HUES48 (cell line): Measurements from ENCODE around the gene TMEM214.
"Not testable (repeated sequence)": the region's sequence is repeated elsewhere in the genome, so short reads cannot be mapped to it uniquely, and the experiment has no call there.

Experiments
- H3K27ac ChIP-seq: one replicate; pipeline ENCODE4 v1.7.0; 2013; ENCODE audit warnings: low read depth, low read length, inconsistent platforms
- H3K27me3 ChIP-seq: 2 replicates; pipeline ENCODE4 v1.6.1; 2013; ENCODE audit warnings: mild to moderate bottlenecking, low read length; ENCODE audit not compliant: control insufficient read depth, insufficient read depth
- H3K36me3 ChIP-seq: 2 replicates; pipeline ENCODE4 v1.6.1; 2013; ENCODE audit warnings: low read length; ENCODE audit not compliant: control insufficient read depth, insufficient read depth
- H3K4me1 ChIP-seq: 2 replicates; pipeline ENCODE4 v1.6.1; 2013; ENCODE audit warnings: mild to moderate bottlenecking, low read length; ENCODE audit not compliant: control insufficient read depth, insufficient read depth
- H3K4me3 ChIP-seq: 2 replicates; pipeline ENCODE4 v1.5.1; 2013; ENCODE audit warnings: mild to moderate bottlenecking, low read depth, low read length
- H3K9ac ChIP-seq: 2 replicates; pipeline ENCODE4 v1.6.1; 2013; ENCODE audit warnings: mild to moderate bottlenecking, low read depth, low read length, moderate library complexity
- H3K9me3 ChIP-seq: 2 replicates; pipeline ENCODE4 v1.6.1; 2013; ENCODE audit warnings: low read length; ENCODE audit not compliant: control insufficient read depth, insufficient read depth

Gene TMEM214

DNA sequence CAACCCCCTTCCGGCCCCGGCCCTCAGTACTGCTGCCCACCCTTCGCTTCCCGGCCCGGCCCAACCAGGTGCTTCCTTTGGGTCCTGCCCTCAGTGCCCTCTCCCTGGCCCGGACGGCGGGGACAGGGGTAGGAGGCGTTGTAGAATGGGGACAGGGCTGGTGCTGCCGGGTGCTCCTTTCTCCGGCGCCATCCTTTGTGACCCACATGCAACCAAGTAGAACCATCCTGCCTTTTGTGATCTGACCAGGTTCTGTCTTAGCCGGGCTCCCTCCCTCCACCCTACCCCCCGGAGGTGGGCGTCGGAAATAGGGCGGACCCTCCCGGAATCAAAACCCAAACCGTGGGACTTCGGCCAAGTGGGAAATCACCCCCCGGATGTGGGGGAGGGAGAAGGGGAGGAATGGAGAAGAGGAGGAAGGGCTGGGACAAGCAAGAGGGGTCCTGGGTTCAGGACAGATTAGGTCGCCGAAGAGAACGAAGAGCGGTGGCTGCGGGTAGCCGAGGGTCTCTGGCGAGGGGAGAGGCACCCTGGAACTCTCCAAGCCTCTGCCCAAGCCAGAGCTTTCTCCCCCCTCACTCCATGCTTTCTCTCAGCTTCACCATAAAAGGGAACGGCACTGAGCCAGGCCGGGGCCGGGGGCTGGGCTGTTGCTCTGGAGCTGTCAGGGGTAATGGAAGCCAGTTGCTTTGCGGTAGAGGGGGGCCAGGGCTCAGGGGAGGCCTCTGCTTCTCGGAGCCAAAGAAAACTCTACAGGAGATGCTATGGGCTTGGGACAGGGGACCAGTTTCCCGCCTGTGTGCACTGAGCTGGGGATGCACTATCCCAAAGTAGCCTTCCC, 39.4 kb downstream of the TMEM214 start:
- Histone ChIP-seq H3K27me3 (no peaks in the 10 kb centered on the region), H3K9me3 (no peaks in the 10 kb centered on the region), H3K36me3 (peaks cover 34% of the 10 kb centered on the region), H3K27ac (peak overlapping the region; percentile 90), H3K4me3 (peak overlapping the region; percentile 96), H3K4me1 (peaks cover 11% of the 10 kb centered on the region), H3K9ac (peak overlapping the region; percentile 64)

GRCh38 chr2:27072920-27073319, 40.2 kb downstream of the TMEM214 start:
- no peak overlapping the region for H3K9ac ChIP-seq
- peaks cover 27% of the 10 kb centered on the region for H3K36me3 ChIP-seq
- no peaks in the 10 kb centered on the region for H3K27me3 ChIP-seq
- peak overlapping the region; percentile 90 for H3K27ac ChIP-seq
- H3K4me1 ChIP-seq, result peaks cover 11% of the 10 kb centered on the region
- no peaks in the 10 kb centered on the region for H3K9me3 ChIP-seq
- peak overlapping the region; percentile 96; the same call in 1 of the 2 replicates for H3K4me3 ChIP-seq

DNA sequence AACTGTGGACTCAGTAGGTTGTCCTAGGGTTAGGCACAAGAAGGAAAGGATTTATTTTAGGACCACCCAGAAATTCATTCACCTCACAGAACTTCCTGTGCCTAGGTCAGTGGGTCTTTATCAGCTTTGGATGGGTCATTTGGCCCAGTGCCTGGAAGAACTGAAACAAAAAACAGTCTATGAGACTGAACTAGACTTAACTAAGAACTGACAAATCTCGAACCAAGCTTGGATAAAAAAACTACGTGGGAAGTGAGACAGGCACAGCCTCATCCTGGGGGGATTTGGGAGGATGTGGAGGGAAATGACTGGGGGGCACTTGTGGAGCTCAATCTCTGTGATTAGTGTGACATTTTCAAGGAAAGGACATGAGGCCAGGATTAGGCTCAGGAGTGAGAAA, 41.0 kb downstream of the TMEM214 start:
- Histone ChIP-seq H3K9me3 (no peaks in the 10 kb centered on the region), H3K4me3 (no peak overlapping the region), H3K9ac (no peak overlapping the region), H3K36me3 (peaks cover 18% of the 10 kb centered on the region), H3K27me3 (no peaks in the 10 kb centered on the region), H3K4me1 (peaks cover 16% of the 10 kb centered on the region), H3K27ac (no peak overlapping the region)

GRCh38 chr2:27074738-27075565, 42.2 kb downstream of the TMEM214 start:
- peaks cover 18% of the 10 kb centered on the region for H3K4me1 ChIP-seq
- no peak overlapping the region for H3K27ac ChIP-seq
- no peaks in the 10 kb centered on the region for H3K27me3 ChIP-seq
- no peaks in the 10 kb centered on the region for H3K9me3 ChIP-seq
- H3K9ac ChIP-seq, result no peak overlapping the region
- peaks cover 6% of the 10 kb centered on the region; the same call in 1 of the 2 replicates for H3K36me3 ChIP-seq
- H3K4me3 ChIP-seq, result no peak overlapping the region

- not testable (repeated sequence) for H3K9me3 ChIP-seq, H3K36me3 ChIP-seq, H3K4me3 ChIP-seq, H3K27ac ChIP-seq, H3K9ac ChIP-seq, H3K27me3 ChIP-seq
- H3K4me1 ChIP-seq, result peaks cover 16% of the 10 kb centered on the region
Observed at GRCh38 chr2:27075566-27075871, 42.8 kb downstream of the TMEM214 start.

DNA sequence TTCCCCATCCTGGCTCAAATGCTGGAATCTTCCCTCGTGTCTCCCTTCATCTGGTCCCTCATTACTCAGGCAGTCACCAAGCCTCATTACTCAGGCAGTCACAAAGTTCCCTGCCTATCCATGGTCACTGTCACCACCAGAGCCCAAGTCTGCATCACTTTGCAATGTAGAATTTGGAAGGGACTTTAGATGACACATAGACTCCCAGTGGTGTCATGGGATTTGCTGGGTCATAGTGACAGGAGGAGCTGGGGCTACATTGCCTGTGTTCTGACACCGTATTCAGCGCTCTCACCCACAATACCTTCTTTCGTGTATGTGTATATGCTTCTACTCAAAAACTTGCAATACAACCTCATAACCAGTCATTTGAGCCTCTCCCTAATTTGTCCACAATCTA, 43.6 kb downstream of the TMEM214 start:
- Histone ChIP-seq H3K9me3 (no peaks in the 10 kb centered on the region), H3K27me3 (no peaks in the 10 kb centered on the region), H3K9ac (no peak overlapping the region), H3K36me3 (no peaks in the 10 kb centered on the region), H3K27ac (no peak overlapping the region), H3K4me1 (peaks cover 13% of the 10 kb centered on the region), H3K4me3 (no peak overlapping the region)

- Histone ChIP-seq H3K27me3 (no peaks in the 10 kb centered on the region), H3K27ac (no peak overlapping the region), H3K9ac (no peak overlapping the region), H3K9me3 (no peaks in the 10 kb centered on the region), H3K4me3 (no peak overlapping the region), H3K36me3 (no peaks in the 10 kb centered on the region), H3K4me1 (peaks cover 16% of the 10 kb centered on the region)
Observed at GRCh38 chr2:27077231-27077630, 44.5 kb downstream of the TMEM214 start.

- no peak within 1 kb of the TSS for H3K27ac ChIP-seq
Observed at GRCh38 chr2:27078267-27079194, 45.8 kb downstream of the TMEM214 start, which contains the start of gene EMILIN1. TSS of gene EMILIN1 (plus strand) at chr2:27078615. CDS start at chr2:27079066, 451 bp downstream.

GRCh38 chr2:27079233-27080139, 46.7 kb downstream of the TMEM214 start:
- Histone ChIP-seq H3K36me3 (no peaks in the 10 kb centered on the region), H3K4me3 (no peak overlapping the region), H3K4me1 (peaks cover 10% of the 10 kb centered on the region), H3K9ac (no peak overlapping the region), H3K9me3 (no peaks in the 10 kb centered on the region), H3K27me3 (no peaks in the 10 kb centered on the region; the same call in 1 of the 2 replicates), H3K27ac (no peak overlapping the region)

More at GRCh38 chr2:27078267-27079194, 45.8 kb downstream of the TMEM214 start, which contains the start of gene EMILIN1:
- Histone ChIP-seq H3K4me1 (peaks cover 10% of the 10 kb centered on the region), H3K4me3 (no peak within 1 kb of the TSS), H3K9ac (no peak within 1 kb of the TSS), H3K36me3 (no peaks in the 10 kb centered on the region), H3K9me3 (no peaks in the 10 kb centered on the region), H3K27me3 (no peaks in the 10 kb centered on the region)

- H3K4me3 ChIP-seq, result no peak overlapping the region
Observed at GRCh38 chr2:27080140-27080469, 47.3 kb downstream of the TMEM214 start.

More at GRCh38 chr2:27080140-27080469, 47.3 kb downstream of the TMEM214 start:
- H3K27ac ChIP-seq, result no peak overlapping the region
- H3K36me3 ChIP-seq, result no peaks in the 10 kb centered on the region
- peaks cover 11% of the 10 kb centered on the region for H3K4me1 ChIP-seq
- H3K27me3 ChIP-seq, result peaks cover 6% of the 10 kb centered on the region; the same call in 1 of the 2 replicates
- H3K9me3 ChIP-seq, result no peaks in the 10 kb centered on the region
- no peak overlapping the region for H3K9ac ChIP-seq
